Erythroblast (primary cell): ENCODE results near the gene CHD5.

Source experiments
- GATA1 ChIP-seq: IDR thresholded peaks from 2 replicates; pipeline ENCODE4 v1.6.1; 2011; ENCODE audit warnings: low read depth, mild to moderate bottlenecking, control low read depth, low read length, moderate library complexity
- POLR2A ChIP-seq: IDR thresholded peaks from 2 replicates; pipeline ENCODE4 v1.6.1; 2011; ENCODE audit warnings: mild to moderate bottlenecking, low read length

DNA sequence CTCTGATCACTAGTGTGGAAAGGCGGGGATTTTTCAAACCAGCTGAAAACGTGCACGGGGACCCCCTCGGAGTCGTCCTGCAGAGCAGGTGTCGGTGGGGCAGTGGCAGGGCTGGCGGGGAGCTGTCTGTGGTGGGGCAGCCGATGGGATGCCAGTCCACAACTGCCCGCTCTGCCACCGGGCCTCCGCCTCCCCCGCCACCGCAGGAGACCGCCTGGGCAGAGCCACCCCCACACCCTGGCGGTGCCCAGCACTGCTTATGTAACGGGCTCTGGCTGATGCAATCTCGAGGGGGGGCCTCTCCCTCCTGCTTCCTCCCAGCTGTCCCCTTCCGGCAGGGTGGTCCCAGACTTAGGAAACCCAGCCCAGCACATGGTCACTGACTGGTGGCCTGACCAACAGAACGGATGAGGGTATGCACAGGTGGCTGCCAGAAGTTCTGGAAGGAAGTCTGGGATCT is 9.3 kb downstream of the CHD5 start:
- TF ChIP-seq POLR2A (no peak), GATA1 (no peak)
